Measurements from ENCODE around the gene P2RX6. TPM values are rescaled to one million over a fixed set of nuclear protein-coding genes. Genes with fewer than 3 reads are reported as not detected.

Gene P2RX6
- total and polyA plus RNA-seq, 9 of the 15 experiments (the other 6 are each of a cell fraction or from before 2014, with no cell fraction given): 0.01 to 3.9 (median 1.5) TPM; not detected in 1

DNA sequence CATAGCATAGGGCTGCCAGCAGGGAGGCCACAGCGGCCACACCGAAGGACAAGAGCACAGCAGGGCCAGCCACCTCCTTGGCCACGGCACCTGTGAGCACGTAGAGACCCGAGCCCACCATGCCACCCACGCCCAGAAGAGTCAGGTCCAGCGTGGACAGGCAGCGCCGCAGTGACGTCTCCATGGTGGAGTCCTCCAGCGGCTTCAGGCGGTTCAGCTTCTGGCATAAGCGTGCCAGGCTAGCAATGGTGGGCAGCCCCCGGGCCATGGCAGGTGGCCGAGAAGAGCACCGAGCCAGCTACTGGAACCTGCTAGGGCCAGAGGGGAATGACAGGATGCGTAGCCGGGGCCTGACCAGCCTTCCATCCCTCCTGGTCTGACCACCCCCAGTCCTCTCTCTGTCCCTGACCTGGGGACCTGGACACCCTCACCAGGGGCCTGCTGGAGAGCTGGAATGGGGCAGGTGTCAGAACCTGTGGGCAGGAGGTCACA lies 16.6 kb downstream of the P2RX6 start (continued):
- no peak for TF ChIP-seq ZNF197 (CRISPR knock-in tag; IDR thresholded peaks at IDR 0.05; ENCODE audit: low read depth)
- TF ChIP-seq RBFOX2 (IDR thresholded peaks at IDR 0.05; ENCODE audit: low read depth, low read length): no peak
- TF ChIP-seq, protein P1, sequence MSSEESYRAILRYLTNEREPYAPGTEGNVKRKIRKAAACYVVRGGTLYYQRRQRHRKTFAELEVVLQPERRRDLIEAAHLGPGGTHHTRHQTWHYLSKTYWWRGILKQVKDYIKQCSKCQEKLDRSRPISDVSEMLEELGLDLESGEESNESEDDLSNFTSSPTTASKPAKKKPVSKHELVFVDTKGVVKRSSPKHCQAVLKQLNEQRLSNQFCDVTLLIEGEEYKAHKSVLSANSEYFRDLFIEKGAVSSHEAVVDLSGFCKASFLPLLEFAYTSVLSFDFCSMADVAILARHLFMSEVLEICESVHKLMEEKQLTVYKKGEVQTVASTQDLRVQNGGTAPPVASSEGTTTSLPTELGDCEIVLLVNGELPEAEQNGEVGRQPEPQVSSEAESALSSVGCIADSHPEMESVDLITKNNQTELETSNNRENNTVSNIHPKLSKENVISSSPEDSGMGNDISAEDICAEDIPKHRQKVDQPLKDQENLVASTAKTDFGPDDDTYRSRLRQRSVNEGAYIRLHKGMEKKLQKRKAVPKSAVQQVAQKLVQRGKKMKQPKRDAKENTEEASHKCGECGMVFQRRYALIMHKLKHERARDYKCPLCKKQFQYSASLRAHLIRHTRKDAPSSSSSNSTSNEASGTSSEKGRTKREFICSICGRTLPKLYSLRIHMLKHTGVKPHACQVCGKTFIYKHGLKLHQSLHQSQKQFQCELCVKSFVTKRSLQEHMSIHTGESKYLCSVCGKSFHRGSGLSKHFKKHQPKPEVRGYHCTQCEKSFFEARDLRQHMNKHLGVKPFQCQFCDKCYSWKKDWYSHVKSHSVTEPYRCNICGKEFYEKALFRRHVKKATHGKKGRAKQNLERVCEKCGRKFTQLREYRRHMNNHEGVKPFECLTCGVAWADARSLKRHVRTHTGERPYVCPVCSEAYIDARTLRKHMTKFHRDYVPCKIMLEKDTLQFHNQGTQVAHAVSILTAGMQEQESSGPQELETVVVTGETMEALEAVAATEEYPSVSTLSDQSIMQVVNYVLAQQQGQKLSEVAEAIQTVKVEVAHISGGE (CRISPR knock-in tag; IDR thresholded peaks at IDR 0.05): no peak
- TF ChIP-seq, protein P2, sequence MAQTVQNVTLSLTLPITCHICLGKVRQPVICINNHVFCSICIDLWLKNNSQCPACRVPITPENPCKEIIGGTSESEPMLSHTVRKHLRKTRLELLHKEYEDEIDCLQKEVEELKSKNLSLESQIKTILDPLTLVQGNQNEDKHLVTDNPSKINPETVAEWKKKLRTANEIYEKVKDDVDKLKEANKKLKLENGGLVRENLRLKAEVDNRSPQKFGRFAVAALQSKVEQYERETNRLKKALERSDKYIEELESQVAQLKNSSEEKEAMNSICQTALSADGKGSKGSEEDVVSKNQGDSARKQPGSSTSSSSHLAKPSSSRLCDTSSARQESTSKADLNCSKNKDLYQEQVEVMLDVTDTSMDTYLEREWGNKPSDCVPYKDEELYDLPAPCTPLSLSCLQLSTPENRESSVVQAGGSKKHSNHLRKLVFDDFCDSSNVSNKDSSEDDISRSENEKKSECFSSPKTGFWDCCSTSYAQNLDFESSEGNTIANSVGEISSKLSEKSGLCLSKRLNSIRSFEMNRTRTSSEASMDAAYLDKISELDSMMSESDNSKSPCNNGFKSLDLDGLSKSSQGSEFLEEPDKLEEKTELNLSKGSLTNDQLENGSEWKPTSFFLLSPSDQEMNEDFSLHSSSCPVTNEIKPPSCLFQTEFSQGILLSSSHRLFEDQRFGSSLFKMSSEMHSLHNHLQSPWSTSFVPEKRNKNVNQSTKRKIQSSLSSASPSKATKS (CRISPR knock-in tag; IDR thresholded peaks at IDR 0.05): no peak
- TF ChIP-seq, protein P3, sequence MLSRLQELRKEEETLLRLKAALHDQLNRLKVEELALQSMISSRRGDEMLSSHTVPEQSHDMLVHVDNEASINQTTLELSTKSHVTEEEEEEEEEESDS (CRISPR knock-in tag; IDR thresholded peaks at IDR 0.05): no peak
- no peak for TF ChIP-seq L3MBTL2 (IDR thresholded peaks at IDR 0.05)
- TF ChIP-seq SRSF7 (optimal IDR thresholded peaks at IDR 0.05; ENCODE audit: low read depth, low read length): no peak
- no peak for TF ChIP-seq GTF2A2 (tag; IDR thresholded peaks at IDR 0.05)
- TF ChIP-seq, protein P4, sequence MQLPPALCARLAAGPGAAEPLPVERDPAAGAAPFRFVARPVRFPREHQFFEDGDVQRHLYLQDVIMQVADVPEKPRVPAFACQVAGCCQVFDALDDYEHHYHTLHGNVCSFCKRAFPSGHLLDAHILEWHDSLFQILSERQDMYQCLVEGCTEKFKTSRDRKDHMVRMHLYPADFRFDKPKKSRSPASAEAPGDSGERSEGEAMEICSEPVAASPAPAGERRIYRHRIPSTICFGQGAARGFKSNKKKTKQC (CRISPR knock-in tag; IDR thresholded peaks at IDR 0.05): peak; percentile 76
- TF ChIP-seq MECOM (CRISPR knock-in tag; IDR thresholded peaks at IDR 0.05): no peak
- TF ChIP-seq MCM7 (IDR thresholded peaks at IDR 0.05): no peak
- no peak for TF ChIP-seq ZNF79 (CRISPR knock-in tag; IDR thresholded peaks at IDR 0.05; ENCODE audit: low read depth)
- TF ChIP-seq ZSCAN29 (IDR thresholded peaks at IDR 0.05): no peak
- TF ChIP-seq PPARD (CRISPR knock-in tag; IDR thresholded peaks at IDR 0.05): no peak
- no peak for TF ChIP-seq ZNF263 (CRISPR knock-in tag; IDR thresholded peaks at IDR 0.05; ENCODE audit: borderline replicate concordance)
- TF ChIP-seq SIRT6 (IDR thresholded peaks at IDR 0.05; ENCODE audit: low read depth, low read length): no peak
- TF ChIP-seq MAFF (IDR thresholded peaks at IDR 0.05; ENCODE audit: low read length): no peak
- TF ChIP-seq STAG1 (CRISPR knock-in tag; IDR thresholded peaks at IDR 0.05; ENCODE audit: borderline replicate concordance): no peak; the same call in 1 of the 2 replicates
- TF ChIP-seq MYNN (IDR thresholded peaks at IDR 0.05): no peak
- TF ChIP-seq MYNN (CRISPR knock-in tag; IDR thresholded peaks at IDR 0.05): no peak
- TF ChIP-seq, protein P5, sequence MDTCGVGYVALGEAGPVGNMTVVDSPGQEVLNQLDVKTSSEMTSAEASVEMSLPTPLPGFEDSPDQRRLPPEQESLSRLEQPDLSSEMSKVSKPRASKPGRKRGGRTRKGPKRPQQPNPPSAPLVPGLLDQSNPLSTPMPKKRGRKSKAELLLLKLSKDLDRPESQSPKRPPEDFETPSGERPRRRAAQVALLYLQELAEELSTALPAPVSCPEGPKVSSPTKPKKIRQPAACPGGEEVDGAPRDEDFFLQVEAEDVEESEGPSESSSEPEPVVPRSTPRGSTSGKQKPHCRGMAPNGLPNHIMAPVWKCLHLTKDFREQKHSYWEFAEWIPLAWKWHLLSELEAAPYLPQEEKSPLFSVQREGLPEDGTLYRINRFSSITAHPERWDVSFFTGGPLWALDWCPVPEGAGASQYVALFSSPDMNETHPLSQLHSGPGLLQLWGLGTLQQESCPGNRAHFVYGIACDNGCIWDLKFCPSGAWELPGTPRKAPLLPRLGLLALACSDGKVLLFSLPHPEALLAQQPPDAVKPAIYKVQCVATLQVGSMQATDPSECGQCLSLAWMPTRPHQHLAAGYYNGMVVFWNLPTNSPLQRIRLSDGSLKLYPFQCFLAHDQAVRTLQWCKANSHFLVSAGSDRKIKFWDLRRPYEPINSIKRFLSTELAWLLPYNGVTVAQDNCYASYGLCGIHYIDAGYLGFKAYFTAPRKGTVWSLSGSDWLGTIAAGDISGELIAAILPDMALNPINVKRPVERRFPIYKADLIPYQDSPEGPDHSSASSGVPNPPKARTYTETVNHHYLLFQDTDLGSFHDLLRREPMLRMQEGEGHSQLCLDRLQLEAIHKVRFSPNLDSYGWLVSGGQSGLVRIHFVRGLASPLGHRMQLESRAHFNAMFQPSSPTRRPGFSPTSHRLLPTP (IDR thresholded peaks at IDR 0.05; ENCODE audit: borderline replicate concordance, extremely low read depth, insufficient read length): no peak

Data from K562 (cell line).